Astrocyte of the cerebellum (primary cell): ENCODE results near the gene SPATA20.

Experiments used
- DNase-seq: peaks from one replicate; pipeline ENCODE4 v3.0.0-alpha.2; 2011; ENCODE audit warnings: low read depth
- H3K4me3 ChIP-seq: 2 replicates; pipeline ENCODE4 v1.5.1; 2011; ENCODE audit warnings: mild to moderate bottlenecking, low read depth, low read length, moderate library complexity
- in situ Hi-C: cut with HindIII; loops from 2 replicates; pipeline ENCODE4 v1.10.0; 2017; ENCODE audit warnings: low sequenced_read_pairs
- TF ChIP-seq, protein P1 (sequence below): IDR thresholded peaks from 2 replicates; pipeline ENCODE4 v1.5.1; 2012; ENCODE audit warnings: low read length, low read depth, moderate library complexity, mild to moderate bottlenecking; ENCODE audit errors: missing control alignments

The SPATA20 gene

DNA sequence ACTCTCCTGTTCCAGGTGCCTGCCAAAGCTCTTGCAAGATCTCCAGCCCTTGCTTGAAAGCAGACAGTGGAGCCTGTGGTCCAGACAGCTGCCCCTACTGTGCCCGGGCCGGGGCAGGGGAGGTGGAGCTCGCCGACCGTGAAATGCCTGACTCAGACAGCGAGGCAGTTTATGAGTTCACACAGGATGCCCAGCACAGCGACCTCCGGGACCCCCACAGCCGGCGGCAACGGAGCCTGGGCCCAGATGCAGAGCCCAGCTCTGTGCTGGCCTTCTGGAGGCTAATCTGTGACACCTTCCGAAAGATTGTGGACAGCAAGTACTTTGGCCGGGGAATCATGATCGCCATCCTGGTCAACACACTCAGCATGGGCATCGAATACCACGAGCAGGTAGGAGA is 31.2 kb downstream of the SPATA20 start:
- DNase-seq, result no peak
- TF ChIP-seq, protein P1, sequence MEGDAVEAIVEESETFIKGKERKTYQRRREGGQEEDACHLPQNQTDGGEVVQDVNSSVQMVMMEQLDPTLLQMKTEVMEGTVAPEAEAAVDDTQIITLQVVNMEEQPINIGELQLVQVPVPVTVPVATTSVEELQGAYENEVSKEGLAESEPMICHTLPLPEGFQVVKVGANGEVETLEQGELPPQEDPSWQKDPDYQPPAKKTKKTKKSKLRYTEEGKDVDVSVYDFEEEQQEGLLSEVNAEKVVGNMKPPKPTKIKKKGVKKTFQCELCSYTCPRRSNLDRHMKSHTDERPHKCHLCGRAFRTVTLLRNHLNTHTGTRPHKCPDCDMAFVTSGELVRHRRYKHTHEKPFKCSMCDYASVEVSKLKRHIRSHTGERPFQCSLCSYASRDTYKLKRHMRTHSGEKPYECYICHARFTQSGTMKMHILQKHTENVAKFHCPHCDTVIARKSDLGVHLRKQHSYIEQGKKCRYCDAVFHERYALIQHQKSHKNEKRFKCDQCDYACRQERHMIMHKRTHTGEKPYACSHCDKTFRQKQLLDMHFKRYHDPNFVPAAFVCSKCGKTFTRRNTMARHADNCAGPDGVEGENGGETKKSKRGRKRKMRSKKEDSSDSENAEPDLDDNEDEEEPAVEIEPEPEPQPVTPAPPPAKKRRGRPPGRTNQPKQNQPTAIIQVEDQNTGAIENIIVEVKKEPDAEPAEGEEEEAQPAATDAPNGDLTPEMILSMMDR, result no peak
- H3K4me3 ChIP-seq, result no peak overlapping the region
- in situ Hi-C loops, result no loop called here

DNA sequence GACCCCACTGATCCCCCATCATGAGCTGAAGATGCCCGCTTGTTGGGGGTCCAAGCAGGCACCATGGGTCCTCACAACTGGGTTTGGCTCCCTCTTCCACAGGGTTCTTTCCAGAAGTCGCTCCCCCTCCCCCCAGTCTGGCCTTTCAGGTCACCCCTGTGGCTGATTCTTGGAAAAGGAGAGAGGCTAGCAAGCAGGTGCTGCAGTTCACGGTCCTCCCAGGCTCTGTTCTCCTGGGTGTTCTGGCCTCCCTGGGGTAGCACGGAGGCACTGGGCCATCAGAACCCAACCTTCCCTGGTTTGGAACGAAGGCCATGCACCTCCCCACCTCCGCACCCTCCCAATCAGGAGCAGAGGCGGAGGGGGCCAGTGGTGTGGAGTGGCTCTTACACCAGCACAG is 32.4 kb downstream of the SPATA20 start:
- no peak for DNase-seq
- in situ Hi-C loops, result no loop called here
- TF ChIP-seq, protein P1, result no peak
- H3K4me3 ChIP-seq, result no peak overlapping the region

DNA sequence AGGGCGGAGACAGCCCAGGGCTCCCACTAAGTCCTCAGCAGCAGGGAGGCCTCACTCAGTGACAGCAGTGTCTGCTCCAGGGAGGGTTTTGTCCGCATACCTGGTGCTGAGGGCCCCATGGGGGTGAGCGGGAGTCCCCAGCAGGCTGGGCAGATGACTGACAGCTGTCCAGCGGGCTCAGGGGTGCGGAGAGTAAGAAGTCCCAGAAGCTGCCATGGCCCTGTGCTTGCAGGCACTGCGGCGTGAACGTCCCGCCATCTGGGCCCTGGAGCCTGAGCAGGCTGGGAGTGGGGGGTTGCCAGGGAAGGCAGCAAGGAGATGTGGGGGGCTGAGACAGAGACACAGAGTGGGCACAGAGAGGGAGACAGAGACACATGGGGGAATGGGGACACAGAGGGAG is 33.7 kb downstream of the SPATA20 start:
- TF ChIP-seq, protein P1, result no peak
- in situ Hi-C loops, result no loop called here

DNA sequence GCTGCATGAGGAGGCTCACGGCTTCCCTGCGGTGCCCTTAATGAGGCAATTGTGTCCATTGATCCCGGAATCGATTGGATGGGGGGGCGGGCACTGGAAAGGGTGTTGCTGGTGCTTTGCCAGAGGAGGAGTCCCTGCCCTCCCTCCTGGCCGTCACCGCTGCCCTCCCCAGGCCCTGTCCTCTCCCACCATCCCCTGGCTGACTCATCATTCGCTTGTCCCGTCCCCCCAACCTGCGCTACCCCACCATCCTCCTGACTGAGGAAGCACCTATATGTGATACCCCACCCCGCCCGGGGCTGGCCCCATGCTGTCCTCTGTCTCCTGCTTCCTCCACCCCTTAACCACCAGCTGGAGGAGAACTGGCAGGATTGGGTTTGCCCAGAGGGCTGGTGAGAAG is 34.3 kb downstream of the SPATA20 start:
- no peak for DNase-seq
- no peak overlapping the region for H3K4me3 ChIP-seq
- TF ChIP-seq, protein P1, result no peak
- in situ Hi-C loops, result no loop called here

More for the DNA sequence above, 33.7 kb downstream of the SPATA20 start:
- no peak for DNase-seq
- no peak overlapping the region for H3K4me3 ChIP-seq

DNA sequence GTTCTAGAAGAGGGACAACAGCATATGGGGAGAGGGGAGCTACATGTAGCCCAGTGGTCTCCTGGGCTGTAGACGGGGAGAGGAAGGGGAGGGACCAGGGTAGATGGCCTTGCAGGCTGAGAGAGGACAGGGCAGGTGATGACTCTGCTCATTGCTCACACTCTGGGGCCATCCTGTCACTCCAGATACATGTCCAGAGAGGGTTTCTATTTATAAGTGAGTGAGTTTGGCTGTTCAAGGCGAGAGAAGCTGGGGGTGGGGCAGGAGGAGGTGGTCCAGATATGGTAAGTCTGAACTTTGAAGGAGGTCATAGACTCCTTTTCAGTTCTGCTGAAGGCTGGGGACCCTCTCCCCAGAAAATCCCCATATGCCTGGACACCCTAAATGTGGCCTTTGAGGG is 35.8 kb downstream of the SPATA20 start:
- in situ Hi-C loops, result no loop called here
- no peak overlapping the region for H3K4me3 ChIP-seq
- no peak for DNase-seq
- TF ChIP-seq, protein P1, result no peak

DNA sequence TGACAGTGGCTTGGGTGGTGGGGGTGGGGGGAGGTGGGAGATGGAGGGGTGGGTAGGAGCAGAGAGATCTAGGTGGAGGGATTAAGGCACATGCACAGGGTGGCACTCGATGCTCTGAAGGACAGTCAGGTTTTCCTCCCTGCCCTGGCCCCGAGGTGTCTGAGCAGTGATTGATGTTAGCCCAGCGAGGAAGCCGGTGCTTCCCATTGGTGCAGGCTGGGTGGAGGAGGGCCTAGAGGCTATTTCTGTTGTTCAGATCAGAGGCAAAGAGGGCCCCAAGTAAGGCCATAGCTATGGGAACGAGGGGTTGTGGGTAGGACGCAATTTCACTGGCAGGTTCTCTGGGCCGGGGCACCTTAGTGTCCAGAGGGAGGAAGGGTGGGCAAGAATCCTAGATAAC is 36.7 kb downstream of the SPATA20 start:
- in situ Hi-C loops, result no loop called here
- H3K4me3 ChIP-seq, result no peak overlapping the region
- no peak for DNase-seq
- TF ChIP-seq, protein P1, result no peak

DNA sequence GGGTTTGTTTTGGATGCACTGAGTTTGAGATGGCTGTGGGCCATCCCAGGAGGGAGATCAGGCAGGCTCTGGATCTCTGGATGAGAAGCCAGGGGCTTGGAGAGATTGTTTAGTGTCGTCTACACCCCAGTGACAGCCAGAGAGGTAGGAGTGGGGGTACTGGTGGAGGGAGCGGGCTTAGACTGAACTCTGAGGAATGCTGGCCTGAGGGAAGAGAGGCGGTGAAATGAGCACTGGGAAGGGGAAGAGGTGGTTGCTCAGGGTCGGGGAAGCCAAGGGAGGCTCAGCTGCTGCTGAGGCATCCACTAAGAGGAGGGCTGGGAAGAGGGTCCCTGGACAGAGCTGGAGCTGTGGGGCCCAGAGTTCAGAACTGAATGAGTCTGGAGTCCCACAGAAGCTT is 37.1 kb downstream of the SPATA20 start:
- no peak for DNase-seq
- no peak overlapping the region for H3K4me3 ChIP-seq
- TF ChIP-seq, protein P1, result no peak
- in situ Hi-C loops, result no loop called here
